GM12878 (cell line): ENCODE measurements around the gene LDLRAD4. TPM values are rescaled to one million over a fixed set of nuclear protein-coding genes. Genes with fewer than 3 reads are reported as not detected.

Experiments used
- ATAC-seq: fragments of 200-7000 bp; cut with Tn5 transposase; 3 replicates; pipeline ENCODE4 v1.9.1; 2020; ENCODE audit warnings: mild to moderate bottlenecking, moderate library complexity
- BruUV-seq: library from RNA; stranded (reverse); fragments of 400-500 nt; replicated peaks from 2 replicates; lab custom pipeline; 2021; lab: Mats Ljungman, UMichigan
- CTCF ChIA-PET: fragments of 300-600 bp; sonication (Branson Sonifier 250); formaldehyde crosslinking; extraction: SDS; loops from one replicate; lab custom pipeline; 2021; ENCODE audit warnings: inconsistent platforms; lab: Yijun Ruan, JAX
- POLR2A ChIA-PET: fragments of 350-600 bp; formaldehyde crosslinking; extraction: SDS; loops from one replicate; lab custom pipeline; 2021; ENCODE audit warnings: inconsistent platforms; lab: Charles Lee
- RAD21 ChIA-PET: fragments of 300-600 bp; sonication (Branson Sonifier 250); formaldehyde crosslinking; loops from one replicate; lab custom pipeline; 2023; ENCODE audit warnings: antibody characterized with exemption; ENCODE audit not compliant: unreplicated experiment; lab: Charles Lee
- SMC1A ChIA-PET: fragments of 300-600 bp; sonication (Branson Sonifier 250); formaldehyde crosslinking; loops from one replicate; lab custom pipeline; 2023; ENCODE audit not compliant: unreplicated experiment, uncharacterized antibody; lab: Charles Lee
- DNase-seq: peaks from one replicate; pipeline ENCODE4 v3.0.0-alpha.2; 2011; ENCODE audit warnings: low read depth, low spot score
- FAIRE-seq: peaks from 3 replicates; lab custom pipeline; 2011; peaks lifted over from hg19 to GRCh38; lab: Jason Lieb, UNC
- H2AFZ ChIP-seq: 2 replicates; pipeline ENCODE4 v1.6.0; 2011; ENCODE audit warnings: low read depth, low read length, control low read depth; ENCODE audit not compliant: control insufficient read depth
- H3K27ac ChIP-seq: 2 replicates; pipeline ENCODE4 v1.5.1; 2011; ENCODE audit warnings: control low read depth; ENCODE audit not compliant: control insufficient read depth, insufficient read depth
- H3K27me3 ChIP-seq, 2 experiments: replicated peaks in 1 of 2; 2 replicates each; pipeline versions ENCODE4 v1.6.0 to v1.6.1; 2011; ENCODE audit warnings: low read length in 1 of 2; ENCODE audit not compliant: control insufficient read depth in 2 of 2, insufficient read depth in 2 of 2
- H3K36me3 ChIP-seq, 2 experiments: 2 replicates each; pipeline ENCODE4 v1.5.1; 2011; ENCODE audit warnings: low read length in 1 of 2; ENCODE audit not compliant: control insufficient read depth in 2 of 2, insufficient read depth in 2 of 2
- H3K4me1 ChIP-seq: 2 replicates; pipeline ENCODE4 v1.6.1; 2011; ENCODE audit warnings: mild to moderate bottlenecking, low read length, moderate library complexity, mixed read lengths; ENCODE audit not compliant: control insufficient read depth, insufficient read depth
- H3K4me2 ChIP-seq: 2 replicates; pipeline ENCODE4 v1.6.0; 2011; ENCODE audit warnings: control low read depth; ENCODE audit not compliant: control insufficient read depth, insufficient read depth
- H3K4me3 ChIP-seq: fragments of 200-600 bp; sonication (generic); 2 replicates; pipeline ENCODE4 v1.5.1; 2016
- H3K79me2 ChIP-seq: 2 replicates; pipeline ENCODE4 v1.6.0; 2011; ENCODE audit warnings: low read length; ENCODE audit not compliant: control insufficient read depth, insufficient read depth
- H3K9ac ChIP-seq: 2 replicates; pipeline ENCODE4 v1.8.0; 2011; ENCODE audit warnings: low read length, control low read depth, mixed read lengths; ENCODE audit not compliant: control insufficient read depth, insufficient read depth
- H3K9me3 ChIP-seq: replicated peaks from 3 replicates; pipeline ENCODE4 v1.5.1; 2011; ENCODE audit warnings: mild to moderate bottlenecking, low read length; ENCODE audit not compliant: control insufficient read depth, insufficient read depth
- H4K20me1 ChIP-seq: 2 replicates; pipeline ENCODE4 v1.6.0; 2011; ENCODE audit not compliant: control insufficient read depth, insufficient read depth
- GABPA ChIP-seq: IDR thresholded peaks from 2 replicates; pipeline ENCODE4 v1.6.1; 2014; ENCODE audit warnings: antibody characterized with exemption, low read depth, mild to moderate bottlenecking, inconsistent platforms
- KLF5 ChIP-seq: fragments of 450-650 bp; IDR thresholded peaks from 2 replicates; pipeline ENCODE4 v1.6.1; 2014; ENCODE audit warnings: mild to moderate bottlenecking; ENCODE audit not compliant: partially characterized antibody
- PAX5 ChIP-seq: IDR thresholded peaks from 2 replicates; pipeline ENCODE4 v1.6.1; 2011; ENCODE audit warnings: low read depth, low read length, borderline replicate concordance
- PBX3 ChIP-seq: IDR thresholded peaks from 2 replicates; pipeline ENCODE4 v1.6.1; 2011; ENCODE audit warnings: mild to moderate bottlenecking, low read depth, low read length, moderate library complexity; ENCODE audit not compliant: insufficient replicate concordance
- RCOR1 ChIP-seq: conservative IDR thresholded peaks from 2 replicates; pipeline ENCODE4 v1.6.1; 2012; ENCODE audit warnings: low read depth, low read length, improper control_type of control experiment
- SIX5 ChIP-seq: IDR thresholded peaks from 2 replicates; pipeline ENCODE4 v1.6.1; 2011; ENCODE audit warnings: mild to moderate bottlenecking, low read depth, low read length, moderate library complexity; ENCODE audit not compliant: severe bottlenecking
- SMAD1 ChIP-seq: fragments of 450-650 bp; IDR thresholded peaks from 2 replicates; pipeline ENCODE4 v1.6.1; 2018; ENCODE audit warnings: mild to moderate bottlenecking, low read depth; ENCODE audit not compliant: partially characterized antibody
- TCF3 ChIP-seq: IDR thresholded peaks from 2 replicates; pipeline ENCODE4 v1.6.1; 2012; ENCODE audit warnings: low read depth, mild to moderate bottlenecking, low read length, borderline replicate concordance; ENCODE audit not compliant: insufficient read depth
- YBX1 ChIP-seq: fragments of 450-650 bp; IDR thresholded peaks from 2 replicates; pipeline ENCODE4 v1.6.1; 2016; ENCODE audit warnings: antibody characterized with exemption
- ZNF622 ChIP-seq: fragments of 450-650 bp; IDR thresholded peaks from 2 replicates; pipeline ENCODE4 v1.6.1; 2017; ENCODE audit warnings: mild to moderate bottlenecking, inconsistent platforms
- WGBS: methylation state at CpG from one replicate; pipeline ENCODE4 v1.1.6; 2016; ENCODE audit warnings: low lambda C conversion rate; ENCODE audit not compliant: insufficient replicate concordance, insufficient coverage; ENCODE audit errors: missing lambda C conversion rate; 5-methylcytosine and 5-hydroxymethylcytosine counted together
- in situ Hi-C: fragments of 300-500 bp; cut with MboI; formaldehyde crosslinking; loops from 9 replicates; pipeline ENCODE4 v1.14.3; 2018; ENCODE audit warnings: mixed read lengths
- intact Hi-C: fragments of 100-400 bp; cut with micrococcal nuclease; formaldehyde crosslinking; loops from one replicate; pipeline ENCODE4 v1.14.2; 2022; ENCODE audit not compliant: unreplicated experiment
- polyA plus RNA-seq, 11 experiments: library from polyadenylated mRNA; depleted of rRNA in 4 of 11; unstranded in 6 of 11; stranded (reverse) in 5 of 11; fragments of >200 nt; fragmentation: Nextera tagmentation in 4 of 11; fragmentation: Illumina TruSeq in 1 of 11; extraction: Ambion mirVana in 4 of 11; extraction: Trizol in 1 of 11; gene quantifications; 1 replicate in 1 of 11; 2 replicates in 10 of 11; pipeline versions ENCODE4 v1.2.1 to v1.2.3, GENCODE V29; 2011 to 2016; ENCODE audit warnings: inconsistent platforms in 2 of 11, missing spikeins in 2 of 11, low read depth in 1 of 11
- total RNA-seq, 4 experiments: library from RNA; depleted of rRNA in 3 of 4; stranded (reverse); fragments of >200 nt in 3 of 4; fragmentation: Illumina TruSeq in 1 of 4; extraction: Trizol in 1 of 4; gene quantifications; 2 replicates each; pipeline versions ENCODE4 v1.2.1 to v1.2.3, GENCODE V29; 2013 to 2021

LDLRAD4 gene
- total and polyA plus RNA-seq, 10 of the 15 experiments (the other 5 are each of a cell fraction or from before 2014, with no cell fraction given), result 2.7 to 16.8 (median 11.2) TPM

GRCh38 chr18:13260197-13260934 lies 41.8 kb downstream of the LDLRAD4 start:
- in situ Hi-C loops (no loop called here), intact Hi-C loops (no loop called here)
- Histone ChIP-seq H3K27me3 (peaks cover 0 to 4% of the 10 kb centered on the region in 2 experiments; a peak in 2 of 4 replicates), H3K36me3 (no peaks in the 10 kb centered on the region), H3K4me2 (no peak overlapping the region), H3K27ac (no peak overlapping the region), H3K9me3 (no peaks in the 10 kb centered on the region), H4K20me1 (no peaks in the 10 kb centered on the region), H3K4me3 (no peak overlapping the region), H3K9ac (no peak overlapping the region), H3K79me2 (no peaks in the 10 kb centered on the region), H2AFZ (no peak overlapping the region), H3K4me1 (no peaks in the 10 kb centered on the region)
- ATAC-seq, result no peak
- no peak for FAIRE-seq
- ChIA-PET POLR2A (no interaction called here), RAD21 (no interaction called here), SMC1A (interaction anchor here (1.1 kb wide), 1 partner anchor 21 kb away, joined by 3 read pairs; no protein-coding TSS in a partner anchor), CTCF (no interaction called here)
- no TSS peak for BruUV-seq
- TF ChIP-seq YBX1 (no peak), PBX3 (no peak), SMAD1 (no peak), GABPA (no peak), KLF5 (no peak), RCOR1 (no peak), PAX5 (no peak), ZNF622 (no peak), SIX5 (no peak), TCF3 (no peak)
- 26% methylated on average over 8 of the region's 8 CpGs for WGBS
- DNase-seq, result no peak
